SHP77 (cell line): ENCODE results near the gene PDE2A.

ENCODE experiments used
- DNase-seq, 2 experiments: peaks; one replicate each; lab custom pipeline; 2025; lab: John Stamatoyannopoulos, UW

PDE2A gene

DNA sequence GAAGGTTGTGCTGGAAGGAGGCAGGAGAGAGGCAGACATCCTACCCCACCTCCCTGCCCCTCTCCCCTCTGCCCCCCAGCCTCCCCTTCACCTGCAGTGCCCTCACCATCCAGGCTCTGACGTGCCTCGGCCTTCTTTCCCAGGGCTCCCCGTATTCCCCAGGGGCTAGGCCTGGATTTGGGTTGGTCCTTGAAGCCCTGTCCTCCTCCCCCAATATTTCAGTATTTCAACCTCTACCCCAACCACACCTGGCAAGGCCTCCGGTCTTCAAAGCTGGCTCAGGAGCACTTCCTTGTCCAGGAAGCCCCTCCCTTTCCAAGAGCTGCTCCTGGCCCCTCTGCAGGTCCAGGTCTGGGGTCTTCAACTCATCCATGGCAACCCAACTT lies 8.6 kb upstream of the PDE2A start:
- DNase-seq: no peak

DNA sequence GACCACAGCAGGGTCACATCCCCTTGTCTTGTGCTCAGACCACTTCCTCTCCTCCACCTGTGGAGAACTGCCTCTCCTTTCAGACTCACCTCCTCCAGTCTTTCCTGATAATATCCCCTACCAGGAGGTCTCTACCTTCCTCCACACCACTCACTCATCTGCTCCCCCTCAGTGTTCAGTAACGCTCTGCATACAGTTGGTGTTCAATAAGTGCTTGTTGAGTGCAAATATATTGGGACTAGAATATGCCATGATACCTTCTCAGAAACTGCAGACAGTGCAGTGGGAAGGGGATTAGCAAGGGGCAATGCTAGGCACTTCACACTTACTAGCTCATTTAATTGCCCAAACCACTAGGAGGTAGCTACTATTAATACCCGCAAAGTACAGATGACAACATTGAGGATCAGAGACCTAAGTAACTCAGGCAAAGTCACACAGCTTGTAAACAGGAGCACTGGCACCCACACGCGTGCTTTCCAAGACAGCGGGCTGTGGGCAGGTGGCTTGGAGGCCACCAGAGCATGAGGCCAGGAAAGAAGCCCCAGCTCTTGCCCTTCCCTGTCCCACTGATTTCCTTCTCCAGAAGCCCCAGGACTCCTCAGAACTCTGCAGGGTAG lies 8.1 kb upstream of the PDE2A start:
- no peak for DNase-seq

DNA sequence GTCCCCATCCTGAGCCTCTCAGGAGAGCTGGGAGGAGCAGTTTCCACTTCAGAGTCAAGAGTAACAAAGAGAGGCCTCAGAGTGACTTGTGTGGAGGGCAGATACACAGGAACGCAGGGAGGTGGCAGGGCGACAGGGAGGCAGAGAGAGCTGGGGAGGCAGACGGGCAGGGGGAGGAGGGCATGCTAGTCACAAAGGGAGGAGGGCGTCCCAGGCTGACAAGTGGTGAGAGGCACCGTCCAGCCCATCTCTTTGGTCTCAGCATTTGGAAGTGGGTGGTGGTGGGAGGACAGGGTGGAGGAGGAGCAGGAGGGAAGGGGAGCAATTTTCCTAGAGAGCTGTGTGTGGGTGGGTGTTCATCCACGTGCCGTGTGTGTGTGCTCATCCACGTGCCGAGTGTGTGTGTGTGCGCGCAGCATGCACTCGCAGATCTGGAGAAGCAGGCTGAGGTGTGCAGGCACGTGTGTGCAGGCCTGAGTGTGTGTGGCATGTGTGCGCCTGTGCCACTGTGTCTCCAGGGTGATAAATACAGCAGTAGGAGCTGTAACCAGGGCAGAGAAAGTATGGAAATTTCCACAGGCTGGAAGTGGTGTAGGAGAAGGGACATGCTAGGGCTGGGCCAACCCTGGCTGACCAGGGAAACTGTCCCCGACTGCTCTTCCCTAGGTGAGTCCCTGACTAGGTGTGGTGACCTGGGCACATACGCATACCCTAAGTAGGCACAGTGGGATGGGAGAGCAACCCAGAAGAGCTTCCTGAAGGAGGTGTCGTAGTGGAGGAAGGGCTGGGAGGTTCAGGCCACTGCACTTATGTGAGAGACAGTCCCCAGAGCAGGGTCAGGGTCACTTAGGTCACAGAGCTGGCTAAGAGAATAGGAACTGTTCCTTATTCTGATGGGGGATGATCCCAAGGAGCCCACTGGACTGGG lies 7.3 kb upstream of the PDE2A start:
- no peak for DNase-seq

DNA sequence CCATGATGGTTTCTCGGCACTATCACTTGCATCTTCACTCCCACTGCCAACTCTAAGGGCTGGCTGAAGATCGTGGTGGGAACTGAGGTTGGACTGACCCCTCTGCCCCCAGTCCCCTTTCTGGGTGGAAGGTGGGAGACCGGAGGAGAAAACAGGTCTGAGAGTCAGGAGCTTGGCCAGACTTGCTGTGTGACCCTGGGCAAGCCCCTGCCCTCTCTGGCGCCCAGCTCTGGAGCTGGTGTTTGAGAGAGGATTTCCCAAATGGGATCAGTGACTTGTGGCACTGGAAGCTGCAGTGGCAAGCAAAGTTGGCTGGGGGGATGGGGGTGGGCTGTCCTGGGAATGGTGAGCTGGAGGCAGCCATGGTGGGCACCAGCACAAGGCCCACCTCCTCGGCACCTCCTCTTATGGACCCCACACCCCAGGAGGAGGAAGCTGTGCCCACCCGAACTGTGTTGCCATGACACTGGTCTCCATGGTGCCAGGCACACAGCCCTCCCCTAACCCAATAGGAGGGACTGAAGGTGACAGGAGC lies 6.5 kb upstream of the PDE2A start:
- no peak for DNase-seq

DNA sequence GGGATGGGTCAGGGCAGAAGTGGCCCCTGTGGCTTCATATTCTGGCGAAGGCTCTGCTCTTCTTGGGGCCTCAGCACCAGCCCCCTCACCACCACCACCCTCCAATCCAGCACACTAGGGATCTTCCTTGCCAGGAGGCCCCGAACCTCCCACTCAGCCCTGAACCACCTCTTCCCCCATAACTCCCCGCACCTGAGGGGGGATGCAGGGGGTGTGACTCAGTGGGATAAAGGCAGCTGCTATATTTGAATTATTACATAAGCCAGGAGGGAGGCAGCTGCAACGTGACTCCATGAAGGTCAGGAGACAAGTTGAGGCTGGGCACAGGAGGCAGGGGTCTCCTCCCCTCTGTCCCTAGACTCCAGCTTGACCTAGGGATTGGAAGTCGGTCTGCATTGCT lies 5.6 kb upstream of the PDE2A start:
- no peak for DNase-seq

DNA sequence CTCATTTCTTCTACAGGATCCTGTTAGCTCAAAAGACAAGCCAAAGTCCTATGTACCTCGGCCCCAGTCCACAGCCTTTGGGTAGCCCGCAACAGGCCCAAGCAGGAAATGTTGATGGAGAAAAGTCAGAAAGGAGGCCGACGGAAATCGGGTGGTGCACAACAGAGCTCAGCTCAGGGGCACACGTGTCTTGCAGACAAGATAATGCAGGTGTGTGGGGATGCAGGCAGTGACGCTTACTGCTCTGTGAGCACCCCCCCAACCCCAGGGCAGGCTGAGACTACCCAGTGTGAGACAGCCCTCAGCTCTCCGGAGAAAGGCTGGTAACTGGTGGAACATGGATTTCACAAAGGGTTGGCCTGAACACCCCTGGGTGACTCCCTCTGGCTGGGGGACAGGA lies 4.3 kb upstream of the PDE2A start:
- DNase-seq: no peak

DNA sequence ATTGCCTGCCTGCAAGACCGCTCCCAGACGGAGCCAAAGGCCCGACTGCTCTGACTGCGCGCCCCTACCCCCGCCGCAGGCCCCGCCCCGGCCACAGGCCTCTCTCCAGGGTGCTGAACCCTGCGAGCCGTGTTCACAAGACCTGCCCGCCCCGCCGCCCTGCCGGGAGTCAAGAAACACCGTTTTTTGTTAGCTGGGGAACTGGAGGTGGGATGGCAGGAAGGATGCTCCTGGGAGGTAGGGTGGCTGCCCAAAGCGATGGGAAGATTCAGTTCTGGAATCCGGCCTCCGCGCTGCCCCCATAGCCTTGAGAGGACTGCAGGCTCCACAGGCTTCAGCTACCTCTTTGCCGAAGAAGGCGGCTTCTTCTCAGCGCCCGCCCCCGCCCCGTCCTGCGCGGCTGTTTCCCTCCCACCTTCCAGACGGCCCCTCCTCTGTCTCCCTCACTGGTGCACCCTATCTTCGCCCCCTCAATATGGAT lies 2.7 kb upstream of the PDE2A start:
- DNase-seq: no peak

DNA sequence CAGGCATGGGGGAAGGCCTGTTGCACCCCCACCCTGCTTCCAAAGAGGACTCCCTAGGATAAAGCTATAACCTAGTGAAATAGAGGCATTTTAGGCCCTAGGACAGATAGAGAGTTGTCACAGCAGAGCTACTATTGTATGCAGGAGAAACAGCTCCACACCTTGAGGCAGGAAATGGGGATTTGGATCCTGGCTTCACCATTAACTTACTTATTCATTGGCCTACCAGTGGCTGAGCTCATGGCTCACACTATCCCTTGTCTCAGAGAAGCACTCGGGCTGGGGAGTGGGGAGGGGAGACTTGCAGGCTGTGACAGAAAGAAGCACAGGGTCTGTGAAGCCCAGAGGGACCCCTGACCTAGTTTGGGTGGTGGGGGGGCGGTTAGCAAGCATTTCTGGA lies 999 bp upstream of the PDE2A start:
- no peak for DNase-seq

DNA sequence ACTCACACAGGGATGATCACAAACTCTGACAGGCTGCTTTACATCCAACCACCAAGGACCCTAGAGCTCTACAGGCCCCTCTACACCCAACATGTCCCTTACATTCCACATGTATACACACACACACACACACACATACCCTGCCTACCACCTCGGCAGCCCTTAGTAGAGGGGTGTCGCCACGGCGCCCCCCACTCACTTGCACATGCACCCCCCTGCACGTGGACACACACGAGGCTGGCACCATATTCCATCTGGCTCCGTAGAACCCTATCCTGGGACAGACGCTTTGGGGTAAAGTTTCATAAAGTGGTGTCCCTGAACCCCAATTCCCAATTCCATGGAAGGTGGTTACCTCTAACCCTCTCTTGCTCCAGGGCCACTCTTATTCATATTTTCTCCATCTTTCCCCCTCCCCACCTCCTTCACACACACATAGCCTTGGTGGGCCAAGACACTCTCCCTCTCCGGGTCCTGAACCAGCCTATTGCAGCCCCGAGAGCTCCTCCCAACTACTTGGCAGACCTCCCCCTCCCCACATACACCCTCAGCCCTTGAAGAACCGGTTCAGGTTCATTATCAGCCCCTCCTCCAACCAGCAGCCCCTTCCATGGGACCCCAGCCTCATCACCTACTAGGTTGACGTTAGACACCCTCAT lies 809 bp downstream of the PDE2A start:
- DNase-seq: no peak

DNA sequence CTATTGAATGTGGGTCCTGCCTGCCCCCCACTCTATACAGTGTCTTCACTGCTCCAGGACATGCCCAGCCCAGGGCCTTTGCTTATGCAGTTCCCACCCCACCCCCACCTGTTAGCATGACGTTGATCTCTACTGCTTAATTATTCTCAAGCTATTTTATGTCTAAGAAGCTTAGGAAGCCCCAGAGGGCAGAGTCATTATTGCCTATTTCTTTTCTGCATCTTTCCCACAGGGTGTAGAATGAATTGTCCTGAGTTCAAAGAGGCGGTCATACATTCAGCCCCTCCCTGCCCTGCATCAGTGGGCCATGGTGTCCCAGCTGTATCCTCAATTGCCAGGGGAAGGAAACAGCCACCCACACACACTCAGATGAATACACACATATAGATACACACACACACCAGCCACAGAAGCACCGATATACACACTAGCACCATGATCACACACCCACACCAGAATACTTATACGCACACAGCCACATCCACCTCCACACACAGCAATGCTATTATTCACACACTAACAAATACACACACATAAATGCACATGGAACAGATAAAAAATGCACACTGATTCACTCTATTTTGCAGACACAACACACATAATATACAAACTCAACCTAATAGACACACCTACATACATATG lies 1.5 kb downstream of the PDE2A start:
- no peak for DNase-seq

DNA sequence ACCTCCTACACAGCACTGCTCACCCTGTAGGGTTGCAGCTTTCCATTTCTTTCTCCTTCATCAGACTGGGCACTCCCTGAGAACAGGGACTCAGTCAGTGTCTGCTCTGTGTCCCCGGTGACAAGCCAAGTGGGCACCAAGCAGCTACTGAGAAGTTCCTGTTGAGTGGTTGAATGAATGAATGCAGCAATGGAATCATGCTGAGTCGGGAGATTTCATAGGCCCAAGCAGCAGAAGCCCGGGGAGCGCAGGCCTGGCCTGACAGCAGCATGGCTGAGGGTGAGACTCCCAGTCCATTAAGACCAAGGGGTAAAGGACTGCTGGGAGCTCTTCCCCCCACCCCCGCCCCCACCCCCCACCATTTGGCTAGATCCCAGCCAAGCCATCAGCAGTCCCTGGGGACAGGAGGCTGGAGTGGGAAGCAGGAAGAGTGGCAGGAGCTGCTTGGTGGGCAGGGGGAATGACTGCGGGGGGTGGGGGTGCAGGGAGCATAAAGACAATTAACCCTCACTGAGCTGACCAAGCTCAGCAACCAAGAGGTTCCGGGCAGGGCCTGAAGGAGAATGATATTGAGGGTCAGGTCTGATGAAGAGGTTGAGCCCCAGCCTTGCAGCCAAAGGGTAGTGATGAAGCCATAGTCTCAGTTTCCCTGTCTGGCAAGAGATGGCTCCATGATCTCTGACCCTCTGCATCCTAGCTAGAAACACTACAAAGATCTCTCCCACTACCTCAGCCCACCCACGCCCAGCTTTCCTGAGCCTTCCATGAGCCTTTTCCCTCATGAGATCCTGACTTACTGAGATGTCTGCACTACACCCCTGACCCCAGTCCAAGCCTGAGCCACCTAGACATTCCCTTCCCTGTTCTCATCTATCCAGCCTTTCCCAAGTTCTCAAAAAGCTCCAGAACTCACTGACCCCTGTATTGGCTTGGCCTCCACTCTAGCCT lies 2.8 kb downstream of the PDE2A start:
- no peak for DNase-seq

DNA sequence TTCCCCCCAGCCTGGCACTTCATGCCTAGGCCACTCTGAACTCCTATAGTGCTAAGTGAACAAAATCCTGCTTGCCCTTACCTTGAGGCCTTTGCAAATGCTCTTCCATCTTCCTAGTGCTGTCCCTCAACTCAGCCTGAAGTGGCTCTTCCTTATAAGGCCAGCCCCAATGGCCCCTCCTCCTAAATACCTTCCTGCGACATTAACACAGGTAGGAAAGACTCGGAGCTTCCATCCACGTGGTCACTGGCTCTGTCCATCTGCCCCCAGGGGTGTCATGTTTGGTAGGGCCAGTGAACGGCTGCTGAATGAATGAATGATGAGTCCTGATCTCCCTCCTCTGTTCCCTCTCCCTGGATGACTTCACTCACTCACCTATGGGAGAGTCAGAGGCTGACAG lies 4.2 kb downstream of the PDE2A start:
- DNase-seq: no peak

DNA sequence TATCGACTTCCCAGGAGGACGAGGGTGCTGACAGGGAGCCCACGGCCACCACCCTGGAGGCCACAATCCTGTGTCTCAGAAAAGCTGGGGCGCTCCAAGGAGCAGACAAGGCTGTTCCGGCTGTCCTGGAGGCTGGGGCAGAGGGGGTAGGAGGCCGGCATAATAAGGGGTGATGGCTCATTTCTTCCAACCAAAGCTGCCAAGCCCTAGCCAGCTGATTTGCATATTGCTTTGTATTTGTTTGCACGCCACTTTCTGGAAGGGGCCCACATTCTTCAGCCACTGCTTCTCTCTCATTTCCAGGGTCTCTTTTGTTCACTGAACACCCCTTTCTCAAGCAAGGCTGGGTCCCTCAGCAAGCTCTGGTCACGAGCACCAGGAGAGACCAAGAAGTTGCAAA lies 4.7 kb downstream of the PDE2A start:
- DNase-seq: no peak

DNA sequence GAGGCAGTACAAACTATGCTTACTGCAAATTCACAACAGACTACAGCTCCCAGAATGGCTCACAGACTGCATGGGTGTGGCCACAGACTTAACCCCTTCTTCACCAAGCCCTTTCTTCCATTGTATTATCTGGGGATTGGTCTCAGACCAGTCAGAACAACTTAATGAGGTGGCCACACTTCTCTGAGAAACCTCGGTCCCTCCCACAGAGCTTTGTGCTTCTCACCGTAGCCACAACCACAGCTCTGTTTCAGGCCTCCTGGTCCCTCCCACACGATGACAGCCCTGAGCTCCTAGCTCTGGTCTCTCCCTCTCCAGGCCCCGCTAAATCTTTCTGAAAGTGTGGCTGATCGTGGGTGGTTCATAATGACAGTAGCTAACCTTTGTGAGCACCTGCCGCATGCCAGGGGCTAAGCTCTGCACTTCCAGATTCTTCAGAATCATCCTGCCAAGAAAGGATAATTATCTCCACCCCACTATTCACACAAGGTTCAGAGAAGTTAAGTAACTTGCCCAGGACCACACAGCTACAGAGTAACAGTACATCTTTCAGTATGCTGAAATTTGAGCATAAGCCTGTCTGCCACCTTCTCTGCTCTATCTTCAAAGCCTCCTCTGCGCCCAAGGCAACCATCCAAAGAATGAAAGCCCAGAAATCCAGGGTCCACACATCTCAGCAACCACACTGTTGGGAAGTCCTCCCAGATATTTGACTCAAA lies 5.4 kb downstream of the PDE2A start:
- no peak for DNase-seq

DNA sequence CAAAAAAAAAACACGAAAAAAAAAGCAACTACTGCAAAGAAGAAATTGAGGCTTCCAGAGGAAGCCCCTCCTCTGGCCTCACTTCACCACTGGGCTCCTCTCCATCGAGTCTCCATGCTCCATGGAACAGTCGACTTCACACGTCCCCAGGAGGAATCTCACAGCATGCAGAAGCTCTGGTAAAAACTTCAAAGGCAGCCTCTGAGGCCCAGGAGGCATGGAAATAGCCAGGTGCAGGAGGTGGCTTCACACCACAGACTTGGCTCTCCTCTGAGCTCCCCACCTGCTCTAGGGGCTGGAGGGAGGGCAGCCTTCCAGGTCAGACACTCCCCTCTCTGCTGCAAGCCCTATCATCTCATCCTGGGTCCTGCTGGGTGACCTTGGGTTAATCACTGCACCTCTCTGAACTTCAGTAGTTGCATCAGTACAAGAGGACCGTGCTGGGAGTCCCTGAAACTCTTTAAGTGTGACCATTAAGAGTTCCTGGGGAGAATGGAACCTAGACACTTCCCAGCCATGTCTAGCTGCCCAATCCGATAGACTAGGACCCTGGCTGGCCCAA lies 8.2 kb downstream of the PDE2A start:
- no peak for DNase-seq

DNA sequence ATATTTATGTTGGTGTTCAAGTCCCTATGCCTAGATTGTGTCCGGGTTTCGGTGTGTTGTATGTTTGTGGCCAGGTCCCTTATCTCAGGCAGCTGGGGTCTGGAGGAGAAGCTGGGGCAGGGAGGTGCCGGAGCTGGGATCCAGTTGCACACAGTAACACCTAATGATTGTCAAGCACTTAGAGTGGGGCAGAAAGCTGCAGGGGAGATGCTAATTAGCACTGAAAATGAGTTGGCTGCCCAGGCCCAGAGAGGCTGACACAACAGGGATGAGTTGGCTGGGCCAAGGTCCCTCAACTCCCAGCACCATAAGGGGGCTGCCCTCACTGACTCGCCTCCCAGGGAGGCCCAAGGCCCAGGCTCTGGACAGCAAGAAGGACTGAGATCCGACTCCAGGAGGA lies 12.2 kb downstream of the PDE2A start:
- DNase-seq: no peak

DNA sequence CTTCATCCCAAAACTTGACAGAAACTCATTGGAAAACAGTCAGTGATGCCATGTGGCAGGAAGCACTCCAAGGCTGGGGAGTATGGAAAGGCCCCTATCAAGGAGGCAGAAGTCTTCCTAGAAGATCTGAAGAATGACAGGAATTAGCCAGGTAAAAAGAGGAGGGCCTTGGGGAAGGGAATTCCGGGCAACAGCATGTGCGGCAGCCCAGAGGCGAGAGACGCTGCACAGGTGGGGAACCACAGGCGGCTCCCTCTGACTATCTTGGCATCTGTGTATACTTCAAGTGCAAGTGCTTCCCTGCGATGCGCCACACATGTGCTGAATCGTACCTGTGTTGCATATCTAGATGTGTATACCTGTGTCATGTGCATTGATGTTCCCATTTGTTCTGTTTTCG lies 12.7 kb downstream of the PDE2A start:
- no peak for DNase-seq

DNA sequence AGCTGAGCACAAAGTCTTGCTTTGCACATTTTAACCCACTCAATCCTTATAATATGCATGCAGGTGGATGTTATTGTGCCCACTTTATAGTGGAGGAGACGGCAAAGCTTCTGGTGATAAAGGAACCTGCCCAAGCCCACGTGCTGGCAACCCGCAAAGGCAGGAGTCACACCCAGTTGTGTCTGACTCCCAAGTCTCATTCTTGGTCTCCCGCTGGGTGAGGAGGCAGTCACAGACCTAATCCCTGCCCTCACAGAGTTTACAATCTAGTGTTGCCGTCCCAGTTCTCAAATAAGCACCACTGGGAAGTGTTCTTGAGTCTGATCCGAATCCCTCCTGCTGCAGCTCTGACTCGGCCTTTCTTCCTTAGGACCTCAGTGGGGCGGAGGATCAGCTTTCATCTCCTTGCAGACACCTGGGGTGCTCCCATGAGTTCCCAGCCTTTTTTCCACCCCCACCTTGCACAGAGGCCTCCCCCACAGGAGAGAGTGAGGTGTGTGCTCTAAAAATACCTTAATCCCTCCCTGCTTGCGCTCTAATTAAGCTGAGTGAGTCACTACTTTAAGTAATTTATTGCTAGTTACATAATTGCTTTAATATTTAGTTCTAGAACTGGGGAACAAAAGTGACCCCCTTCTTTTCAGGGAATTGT lies 15.1 kb downstream of the PDE2A start:
- no peak for DNase-seq

DNA sequence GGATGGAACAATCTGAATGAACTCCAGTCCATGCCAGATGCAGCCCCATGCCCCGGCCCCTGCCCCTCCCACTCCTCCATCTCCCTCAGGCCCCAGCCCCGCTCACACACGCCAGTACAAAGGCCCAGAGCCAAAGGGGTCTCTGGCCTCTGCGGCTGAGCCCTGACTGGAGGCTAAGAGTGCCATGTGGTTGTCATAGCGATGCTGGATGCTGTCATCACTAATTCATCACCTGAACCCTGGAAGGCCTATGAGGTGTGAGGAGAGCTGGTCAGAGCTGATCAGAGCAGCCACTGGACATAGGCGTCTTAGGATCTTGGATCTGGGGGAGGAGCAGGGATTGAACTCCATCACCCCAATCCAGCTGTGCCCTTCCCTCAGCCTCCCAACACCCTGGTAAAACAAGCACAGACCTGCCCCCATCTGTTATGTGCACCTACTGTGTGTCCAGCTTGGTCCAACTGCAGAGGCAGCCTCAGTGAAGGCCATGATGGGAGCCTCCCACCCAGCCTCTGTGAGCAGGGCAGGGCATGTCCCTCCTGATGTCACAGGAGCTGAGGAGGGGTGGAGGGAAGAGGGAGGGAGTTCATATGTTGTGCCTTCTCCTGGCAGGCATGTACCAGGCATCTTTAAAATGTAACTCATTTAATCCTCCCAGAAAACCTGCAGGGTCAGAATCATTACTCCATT lies 16.7 kb downstream of the PDE2A start:
- DNase-seq: no peak
